ENCODE measurements around the gene MYL11.

Gene MYL11

DNA sequence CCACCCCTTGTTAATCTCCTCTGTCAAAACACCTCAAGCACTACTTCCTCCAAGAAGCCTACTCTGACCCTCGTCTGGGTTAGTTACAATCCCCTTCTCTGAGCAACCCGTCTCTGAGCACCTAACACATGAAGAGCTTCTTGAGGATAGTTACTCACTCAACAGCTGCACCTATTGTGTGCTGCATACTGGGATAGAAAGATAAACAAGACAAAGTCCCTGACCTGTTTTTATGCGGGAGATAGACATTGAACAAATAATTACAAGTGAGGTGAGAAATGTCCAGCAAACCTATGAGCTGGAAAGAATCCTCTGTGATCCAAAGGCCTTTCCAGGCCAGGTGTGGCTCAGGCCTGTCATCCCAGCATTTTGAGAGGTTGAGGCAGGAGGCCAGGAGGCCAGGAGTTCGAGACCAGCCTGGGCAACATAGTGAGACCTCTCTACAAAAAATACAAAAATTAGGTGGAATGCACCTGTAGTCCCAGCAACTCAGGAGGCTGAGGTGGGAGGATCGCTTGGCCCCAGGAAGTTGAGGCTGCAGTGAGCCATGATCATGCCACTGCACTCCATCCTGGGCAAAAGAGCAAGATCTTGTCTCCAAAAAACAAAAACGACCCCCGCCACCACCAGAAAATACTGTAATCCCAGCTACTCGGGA lies 27.3 kb downstream of the MYL11 start:
- no peak for TF ChIP-seq POLR2A (IDR thresholded peaks at IDR 0.05; ENCODE audit: low read depth, low read length)
- no peak for FAIRE-seq
- no peak for DNase-seq (ENCODE audit: insufficient read length, low spot score)

- DNase-seq (ENCODE audit: insufficient read length, low spot score) = no peak
- no peak for TF ChIP-seq POLR2A (IDR thresholded peaks at IDR 0.05; ENCODE audit: low read depth, low read length)
- no peak for FAIRE-seq
Measured at GRCh38 chr16:30406795-30407101, 32.1 kb downstream of the MYL11 start.

DNA sequence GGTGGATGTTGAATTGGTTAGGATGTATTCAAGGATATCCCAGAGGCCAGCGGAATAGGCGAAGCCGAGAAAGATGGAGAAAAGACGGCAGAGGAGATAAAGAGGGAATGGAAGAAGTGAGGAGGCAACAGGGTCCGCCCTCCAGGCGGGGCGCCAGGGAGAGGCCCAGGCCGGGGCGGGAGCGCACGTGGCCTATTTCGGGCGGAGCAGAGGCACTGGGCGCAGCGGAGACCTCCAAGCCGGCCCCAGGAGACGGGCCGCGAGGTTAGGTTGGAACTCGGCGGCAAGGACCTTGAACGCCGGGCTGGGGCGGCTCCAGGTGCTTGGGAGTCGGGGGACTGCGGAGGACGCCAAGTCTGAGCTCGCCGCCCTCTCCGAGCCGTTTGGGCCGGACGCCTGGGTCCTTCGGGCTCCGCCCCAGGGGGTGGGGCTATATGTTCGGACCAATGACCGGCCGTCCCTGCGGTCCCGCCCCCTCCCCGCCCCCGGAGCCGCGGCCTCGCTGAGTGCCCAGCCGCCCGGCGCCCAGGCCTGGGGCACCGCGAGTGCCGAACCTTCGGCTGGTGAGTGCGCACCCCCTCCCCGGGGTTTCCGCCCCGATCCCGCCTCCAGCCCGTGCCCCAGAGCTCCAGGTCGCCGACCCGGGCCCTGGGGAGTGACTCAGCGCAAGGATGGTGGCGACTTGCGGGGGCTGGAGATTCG lies 32.7 kb downstream of the MYL11 start, which contains the start of gene ZNF771:
Gene ZNF771 (plus strand): TSS at position 505 of the 702 bp plus-strand sequence. CDS start 448 bp downstream, outside the sequence.
- TF ChIP-seq POLR2A (IDR thresholded peaks at IDR 0.05; ENCODE audit: low read depth, low read length) = no peak; the same call in none of the 2 replicates
- FAIRE-seq = no peak
- DNase-seq (ENCODE audit: insufficient read length, low spot score) = peak; percentile 79

- no peak for DNase-seq (ENCODE audit: insufficient read length, low spot score)
- no peak for FAIRE-seq
- no peak for TF ChIP-seq POLR2A (IDR thresholded peaks at IDR 0.05; ENCODE audit: low read depth, low read length)
Measured at GRCh38 chr16:30407804-30408534, 33.4 kb downstream of the MYL11 start.

- FAIRE-seq (no peak), DNase-seq (ENCODE audit: insufficient read length, low spot score) (peak; percentile 83)
- no peak for TF ChIP-seq POLR2A (IDR thresholded peaks at IDR 0.05; ENCODE audit: low read depth, low read length)
Measured at GRCh38 chr16:30409125-30410060, 34.8 kb downstream of the MYL11 start.

GRCh38 chr16:30413112-30413806 lies 38.7 kb downstream of the MYL11 start:
- no peak for DNase-seq (ENCODE audit: insufficient read length, low spot score)
- no peak for TF ChIP-seq POLR2A (IDR thresholded peaks at IDR 0.05; ENCODE audit: low read depth, low read length)
- FAIRE-seq = no peak

DNA sequence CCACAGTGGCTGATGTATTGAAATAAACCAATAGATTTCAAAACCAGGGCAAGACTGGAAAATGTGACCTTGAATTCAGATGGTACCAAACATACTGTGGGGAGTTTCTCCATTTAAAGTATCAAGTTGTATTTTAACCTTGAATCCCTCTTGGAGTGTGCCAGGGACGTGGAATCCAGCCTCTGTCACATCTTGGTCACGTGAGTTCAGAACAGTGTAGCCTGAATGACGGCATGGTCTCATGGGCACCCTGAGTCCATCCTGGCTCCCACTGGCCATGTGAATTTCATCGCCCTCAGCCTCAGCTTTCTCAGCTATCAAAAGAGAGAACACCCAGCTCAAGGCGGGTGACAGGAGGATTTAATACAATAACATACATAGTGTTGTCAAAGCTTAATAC lies 39.6 kb downstream of the MYL11 start:
- DNase-seq (ENCODE audit: insufficient read length, low spot score) (no peak), FAIRE-seq (no peak)
- TF ChIP-seq POLR2A (IDR thresholded peaks at IDR 0.05; ENCODE audit: low read depth, low read length) = no peak

DNA sequence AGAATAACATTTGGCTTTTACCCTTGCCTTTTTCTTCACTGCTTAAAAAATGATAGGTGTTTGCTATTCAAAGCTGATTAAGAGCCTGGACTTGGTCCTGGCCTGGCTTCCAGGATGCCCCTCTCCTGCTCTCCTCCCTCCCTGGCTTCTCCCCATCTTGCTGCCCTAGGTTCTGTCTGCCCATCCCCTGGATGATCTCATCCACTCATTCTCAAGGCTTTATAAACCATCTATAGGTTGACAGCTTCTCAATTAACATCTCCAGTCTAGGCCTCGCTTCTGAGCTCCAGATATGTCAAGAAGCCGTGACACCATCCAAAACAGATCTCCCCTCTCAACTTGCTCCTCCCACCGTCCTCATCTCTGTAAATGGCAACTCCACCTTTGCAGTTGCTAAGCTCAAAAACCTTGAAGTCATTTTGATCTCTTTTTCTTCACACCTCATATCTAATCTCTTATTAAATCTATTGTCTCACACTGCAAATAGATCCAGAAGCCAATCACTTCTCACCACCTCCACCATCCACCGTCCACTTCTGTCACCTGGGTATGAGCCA lies 41.5 kb downstream of the MYL11 start:
- no peak for DNase-seq (ENCODE audit: insufficient read length, low spot score)
- no peak for TF ChIP-seq POLR2A (IDR thresholded peaks at IDR 0.05; ENCODE audit: low read depth, low read length)
- FAIRE-seq = no peak

DNA sequence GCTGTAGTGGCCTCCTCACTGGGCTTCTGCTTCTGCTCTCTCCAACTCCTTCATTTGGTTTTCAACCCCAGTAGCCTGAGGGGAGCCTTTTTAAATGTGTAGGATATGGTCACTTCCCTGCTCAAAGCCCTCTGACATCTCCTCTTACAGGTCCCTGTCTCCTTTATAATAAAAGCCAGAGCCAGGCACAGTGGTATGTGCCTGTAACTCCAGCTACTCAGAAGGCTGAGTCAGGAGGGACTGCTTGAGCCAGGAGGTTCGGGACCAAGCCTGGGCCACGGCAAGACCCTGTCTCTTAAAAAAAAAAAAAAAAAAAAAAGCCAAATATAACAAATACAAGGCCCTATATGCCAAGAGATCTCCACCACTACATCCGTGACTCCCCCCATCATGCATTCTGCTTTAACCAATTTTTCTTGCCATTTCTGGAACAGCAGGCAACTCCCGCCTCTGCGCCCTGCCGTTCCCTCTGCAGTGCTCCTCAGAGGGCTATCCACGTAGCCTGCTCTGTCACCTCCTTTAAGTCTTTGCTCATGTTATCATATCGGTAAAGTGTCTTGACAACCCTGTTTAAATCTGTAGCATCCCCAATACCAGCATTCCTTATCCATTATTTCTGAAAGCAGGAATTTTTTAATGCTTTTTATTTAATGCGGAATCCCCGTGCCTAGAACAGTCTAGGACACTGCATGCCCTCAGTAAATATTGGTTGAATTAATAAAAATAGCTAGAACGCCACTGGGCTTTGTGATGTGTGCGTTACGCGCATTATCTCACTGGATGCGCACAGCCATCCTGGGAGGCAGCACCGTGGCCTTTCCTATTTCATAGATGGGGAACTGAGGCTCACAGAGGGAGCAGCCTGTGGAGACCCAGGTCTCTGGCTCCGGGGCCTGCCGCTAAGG lies 42.3 kb downstream of the MYL11 start:
- no peak for TF ChIP-seq POLR2A (IDR thresholded peaks at IDR 0.05; ENCODE audit: low read depth, low read length)
- DNase-seq (ENCODE audit: insufficient read length, low spot score) (no peak), FAIRE-seq (no peak)

GRCh38 chr16:30417529-30418349 lies 43.1 kb downstream of the MYL11 start:
- DNase-seq (ENCODE audit: insufficient read length, low spot score) (no peak), FAIRE-seq (no peak)
- TF ChIP-seq POLR2A (IDR thresholded peaks at IDR 0.05; ENCODE audit: low read depth, low read length) = no peak

Measured in H54 (cell line).